NCI-H2196 (cell line): Measurements from ENCODE around the gene CHMP3.
"Not testable (repeated sequence)": the region's sequence is repeated elsewhere in the genome, so short reads cannot be mapped to it uniquely, and the experiment has no call there.

Experiments
- DNase-seq: peaks from one replicate; lab custom pipeline; 2025; ENCODE audit not compliant: unreplicated experiment; lab: John Stamatoyannopoulos, UW

The CHMP3 gene

DNA sequence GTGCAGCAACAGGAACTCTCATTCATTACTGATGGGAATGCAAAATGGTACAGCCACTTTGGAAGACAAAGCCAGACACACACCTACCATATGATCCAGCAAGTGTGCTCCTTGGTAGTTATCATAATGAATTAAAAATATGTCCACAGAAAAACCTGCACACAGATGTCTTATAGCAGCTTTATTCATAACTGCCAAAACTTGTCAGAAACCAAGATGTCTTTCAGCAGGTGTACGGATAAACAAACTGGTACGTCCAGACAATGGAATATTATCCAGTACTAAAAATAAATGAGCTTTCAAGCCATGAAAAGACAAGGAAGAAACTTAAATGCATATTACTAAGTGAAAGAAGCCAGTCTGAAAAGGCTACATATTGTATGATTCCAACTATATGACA is 50.4 kb downstream of the CHMP3 start:
- no peak for DNase-seq

DNA sequence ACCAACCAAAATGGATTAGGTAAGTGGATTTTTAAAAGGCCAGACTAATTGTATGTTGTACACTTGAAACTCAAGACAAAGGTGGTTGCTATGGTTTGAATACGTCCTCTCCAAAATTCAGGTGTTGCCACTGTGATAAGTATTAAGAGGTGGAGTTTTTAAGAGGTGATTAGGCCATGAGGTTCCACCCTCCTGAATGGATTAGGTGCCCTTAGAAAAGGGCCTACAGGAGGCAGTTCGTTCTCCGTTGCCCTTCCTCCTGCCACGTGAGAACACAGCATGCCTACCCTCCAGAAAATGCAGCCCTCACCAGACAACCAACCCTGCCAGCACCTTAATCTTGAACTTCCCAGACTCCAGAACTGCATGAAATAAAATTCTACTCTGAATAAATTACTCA is 51.2 kb downstream of the CHMP3 start:
- no peak for DNase-seq

DNA sequence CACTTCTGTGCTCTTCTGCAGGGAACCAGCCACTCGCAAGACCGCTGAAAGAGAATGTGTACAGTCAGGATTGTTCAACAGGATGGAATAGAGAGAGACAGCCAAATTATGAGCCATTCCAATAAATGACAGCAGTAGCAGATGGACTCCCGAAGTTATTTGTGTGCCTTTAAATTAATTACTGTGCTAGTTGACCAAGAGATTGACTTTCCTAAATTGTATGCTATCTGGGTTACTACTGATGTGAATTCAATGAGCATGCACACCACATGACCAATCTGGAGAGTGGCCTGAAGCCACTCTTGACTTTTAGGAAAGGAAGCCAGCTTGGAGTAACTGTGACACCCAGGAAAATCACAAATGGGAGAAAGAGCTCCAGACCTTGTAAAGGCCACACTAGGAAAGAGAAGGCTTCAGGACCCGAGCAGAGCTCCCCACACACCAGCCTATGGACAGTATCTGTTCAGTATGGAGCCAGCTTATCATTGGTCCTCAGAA is 52.8 kb downstream of the CHMP3 start:
- DNase-seq: no peak

DNA sequence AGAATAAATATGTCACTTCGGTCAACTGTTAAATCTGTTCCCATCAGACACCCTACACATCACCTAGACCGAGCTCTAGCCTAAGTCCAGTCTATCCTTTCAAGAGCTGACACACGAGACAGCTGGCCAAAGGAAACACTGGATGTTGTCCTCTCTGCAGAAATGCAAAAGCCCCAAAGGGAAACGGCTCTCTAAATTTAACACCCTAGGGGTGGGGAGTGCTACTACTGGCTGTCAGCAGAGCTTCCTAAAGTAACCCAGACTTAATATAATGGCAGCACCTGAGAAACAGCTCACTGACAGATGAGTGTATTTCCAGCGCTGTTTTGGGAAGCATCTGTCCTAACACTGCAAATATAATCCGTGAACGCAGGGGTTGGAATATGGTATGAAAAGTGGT is 55.6 kb downstream of the CHMP3 start:
- DNase-seq: no peak

DNA sequence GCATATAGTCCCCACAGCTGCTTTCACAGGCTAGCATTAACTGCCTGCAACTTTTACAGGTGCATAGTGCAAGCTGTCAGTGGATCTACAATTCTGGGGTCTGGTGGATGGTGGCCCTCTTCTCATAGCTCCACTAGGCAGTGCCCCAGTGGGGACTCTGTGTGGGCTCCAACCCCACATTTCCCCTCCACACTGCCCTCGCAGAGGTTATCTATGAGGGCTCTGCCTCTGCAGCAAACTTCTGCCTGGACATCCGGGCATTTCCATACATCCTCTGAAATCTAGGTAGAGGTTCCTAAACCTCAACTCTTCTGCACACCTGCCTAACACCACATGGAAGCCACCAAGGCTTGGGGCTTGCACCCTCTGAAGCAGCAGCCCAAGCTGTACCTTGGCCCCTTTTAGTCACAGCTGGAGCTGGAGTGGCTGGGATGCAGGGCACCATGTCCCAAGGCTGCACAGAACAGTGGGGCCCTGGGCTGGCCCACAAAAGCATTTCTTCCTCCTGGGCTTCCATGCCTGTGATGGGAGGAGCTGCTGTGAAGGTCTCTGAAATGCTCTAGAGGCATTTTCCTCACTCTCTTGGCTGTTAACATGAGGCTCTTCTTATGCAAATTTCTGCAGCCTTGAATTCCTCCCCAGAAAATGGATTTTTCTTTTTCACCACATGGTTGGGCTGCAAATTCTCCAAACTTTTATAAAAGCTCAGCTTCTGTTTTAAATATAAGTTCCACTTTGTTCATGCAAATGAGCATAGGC is 62.7 kb downstream of the CHMP3 start:
- DNase-seq: no peak

DNA sequence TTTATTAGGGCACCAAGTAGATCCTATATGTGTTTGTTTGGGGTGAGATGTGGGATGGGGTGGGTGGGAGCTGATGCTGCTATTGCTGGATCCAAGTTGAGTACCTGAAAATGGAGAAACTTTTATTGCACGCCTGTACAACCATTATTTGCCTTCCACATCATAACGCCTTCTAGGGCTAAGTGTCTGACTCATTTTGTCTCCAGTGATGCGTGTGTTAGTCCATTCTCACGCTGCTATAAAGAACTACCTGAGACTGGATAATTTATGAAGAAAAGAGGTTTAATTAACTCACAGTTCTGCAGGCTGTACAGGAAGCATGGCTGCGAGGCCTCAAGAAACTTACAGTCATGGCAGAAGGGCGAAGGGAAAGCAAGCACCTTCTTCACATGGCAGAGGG is 63.9 kb downstream of the CHMP3 start:
- DNase-seq: no peak

DNA sequence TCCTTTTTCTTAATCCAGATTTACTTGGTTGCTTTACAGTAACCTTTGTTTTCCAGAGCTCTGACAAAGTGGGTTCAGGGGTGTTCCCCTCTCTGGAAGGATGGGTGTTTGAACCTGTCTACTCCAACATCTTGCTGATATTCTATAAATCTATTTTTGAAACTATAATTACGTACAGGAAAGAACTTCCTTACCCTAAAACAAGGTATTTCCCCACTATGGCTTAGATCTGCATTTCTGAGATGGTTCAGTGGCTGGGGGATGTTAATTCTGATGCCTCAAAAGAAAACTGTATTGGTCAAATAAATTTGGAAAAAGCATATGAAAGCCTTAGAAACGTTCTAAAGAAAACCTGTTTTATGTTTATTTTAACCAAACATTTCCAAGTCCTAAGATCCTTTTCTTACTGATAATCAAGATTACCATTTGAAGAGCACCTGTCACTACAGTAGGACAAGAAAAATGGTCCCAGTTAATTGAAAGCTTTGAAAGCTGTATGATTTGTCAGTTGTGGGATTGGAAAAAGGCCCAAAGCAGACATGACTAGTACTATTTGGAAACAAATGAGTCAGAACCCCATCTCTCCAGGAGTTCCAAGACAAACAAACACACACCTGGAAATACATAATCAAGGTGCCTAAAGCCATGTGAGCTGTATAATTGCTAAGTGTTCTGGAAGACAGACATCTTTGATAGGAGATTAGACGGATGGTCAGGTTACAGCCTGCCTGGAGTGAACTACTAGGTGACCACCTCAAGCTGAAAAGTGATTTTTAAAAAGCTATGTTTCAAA is 64.6 kb downstream of the CHMP3 start:
- no peak for DNase-seq

DNA sequence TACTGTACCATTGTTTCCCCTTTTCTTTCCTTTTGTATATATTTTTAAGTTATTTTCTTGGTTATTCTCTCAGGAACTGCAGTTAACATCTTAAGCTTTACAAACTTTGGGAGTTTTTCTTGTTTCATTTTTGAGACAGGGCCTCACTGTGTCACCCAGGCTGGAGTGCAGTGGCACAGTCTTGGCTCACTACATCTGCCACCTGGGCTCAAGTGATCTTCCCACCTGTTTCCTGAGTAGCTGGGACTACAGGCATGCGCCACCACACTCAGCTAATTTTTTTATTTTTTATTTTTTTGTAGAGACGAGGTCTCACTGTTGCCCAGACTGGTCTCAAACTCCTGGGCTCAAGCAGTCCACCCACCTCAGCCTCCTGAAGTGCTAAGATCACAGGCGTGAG is 66.9 kb downstream of the CHMP3 start:
- not testable (repeated sequence) for DNase-seq

DNA sequence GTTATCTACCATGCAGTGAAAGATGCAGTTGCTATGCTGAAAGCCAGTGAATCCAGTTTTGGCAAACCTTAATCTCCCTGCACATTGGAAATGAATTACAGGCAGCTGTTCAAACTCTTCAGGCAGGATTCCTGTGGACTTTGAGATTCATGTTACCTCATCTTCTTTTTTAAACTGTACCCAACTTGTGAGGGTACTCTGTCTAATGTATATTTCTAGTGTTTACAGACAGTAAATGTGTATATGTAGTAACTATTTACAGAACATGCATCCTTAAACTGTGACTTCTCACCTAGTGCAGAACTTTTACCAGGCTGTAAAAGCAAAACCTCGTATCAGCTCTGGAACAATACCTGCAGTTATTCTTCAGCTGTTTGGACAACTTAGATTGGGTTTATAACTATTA is 71.2 kb downstream of the CHMP3 start:
- DNase-seq: no peak

DNA sequence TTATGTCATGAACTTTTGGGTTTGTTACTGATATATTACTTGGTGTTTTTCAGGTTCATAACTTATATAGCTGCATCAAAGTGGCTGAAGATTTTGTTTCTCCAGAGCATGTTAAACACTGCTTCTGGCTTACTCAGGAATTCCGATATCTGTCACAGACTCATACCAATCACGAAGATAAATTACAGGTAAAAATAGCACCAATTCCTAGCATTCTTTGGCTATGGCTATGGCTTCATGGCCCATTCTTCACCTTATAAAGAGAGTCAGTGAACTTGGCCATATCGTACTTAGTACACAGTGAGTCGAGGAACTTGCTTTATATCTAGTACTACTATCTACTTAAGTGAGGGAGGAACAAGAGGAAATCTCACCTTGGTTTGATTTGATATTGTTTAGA is 72.2 kb downstream of the CHMP3 start:
- no peak for DNase-seq

DNA sequence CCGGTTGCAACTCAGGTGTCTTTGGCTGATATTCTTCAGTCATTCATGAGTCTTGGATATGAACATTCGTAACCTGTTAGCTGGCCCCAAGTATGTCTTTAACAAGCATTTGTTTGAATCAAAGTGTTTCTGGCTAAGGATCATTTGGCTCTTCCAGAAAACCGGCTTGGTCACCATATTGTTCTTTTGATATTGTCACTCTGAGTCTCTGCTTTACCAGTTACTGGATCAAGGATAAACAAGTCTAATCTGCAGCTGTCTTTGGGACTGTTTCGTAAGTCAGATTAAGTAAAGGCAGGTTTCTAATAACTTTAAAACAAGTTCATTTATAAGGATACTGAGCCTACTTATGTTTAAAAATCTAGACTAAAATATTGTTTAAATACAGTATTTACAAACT is 73.0 kb downstream of the CHMP3 start:
- no peak for DNase-seq

DNA sequence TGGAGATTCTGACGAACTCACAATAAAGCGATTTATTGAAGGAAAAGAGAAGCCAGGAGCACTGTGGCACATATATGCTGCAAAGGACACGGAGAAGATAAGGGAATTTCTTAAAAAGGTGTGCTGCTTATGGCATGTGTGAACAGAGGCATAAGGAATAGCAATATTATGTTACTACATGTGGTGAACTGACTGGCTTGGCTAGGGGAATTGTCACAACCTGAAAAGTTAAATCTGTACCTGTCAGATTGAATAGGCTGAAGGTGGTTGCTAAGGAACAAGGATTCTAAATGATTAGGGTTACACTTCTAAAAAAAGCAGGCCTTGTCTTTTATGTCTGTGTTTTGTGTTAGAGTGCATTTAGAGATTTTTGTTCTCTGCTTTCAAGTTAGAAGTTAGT is 73.7 kb downstream of the CHMP3 start:
- DNase-seq: no peak

DNA sequence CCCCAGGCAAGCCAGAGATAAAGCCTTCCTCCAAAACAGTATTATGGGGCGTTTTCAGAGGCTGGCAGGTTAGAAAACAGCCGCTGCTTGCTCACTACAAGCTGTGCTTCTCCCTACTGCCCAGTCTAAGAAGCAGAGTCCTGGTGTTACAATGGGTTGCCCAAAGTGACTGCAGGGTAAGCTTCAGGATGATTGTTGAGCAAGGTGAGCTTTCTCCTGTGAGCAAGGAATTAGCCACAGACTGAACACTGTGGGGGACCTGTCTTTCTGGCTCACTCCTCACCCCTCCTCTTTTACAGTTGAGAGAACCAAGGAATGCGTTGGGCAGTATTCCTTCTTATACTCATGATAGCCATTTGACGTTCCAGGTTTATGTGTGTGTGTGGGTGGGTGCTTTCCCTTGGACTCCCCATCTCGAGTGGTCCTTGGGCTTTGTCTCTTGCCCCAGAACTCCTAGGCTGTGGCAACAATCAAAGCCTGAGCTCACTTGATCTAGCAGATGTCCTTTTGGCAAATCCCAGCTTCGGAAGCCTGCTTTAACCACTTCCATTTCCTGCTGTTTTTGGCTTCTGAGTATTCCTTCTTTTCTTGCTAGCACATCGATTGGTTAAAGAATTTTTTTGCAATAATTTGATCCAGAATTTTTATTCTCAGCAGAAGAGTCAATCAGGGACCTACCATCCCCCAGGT is 74.5 kb downstream of the CHMP3 start:
- no peak for DNase-seq

DNA sequence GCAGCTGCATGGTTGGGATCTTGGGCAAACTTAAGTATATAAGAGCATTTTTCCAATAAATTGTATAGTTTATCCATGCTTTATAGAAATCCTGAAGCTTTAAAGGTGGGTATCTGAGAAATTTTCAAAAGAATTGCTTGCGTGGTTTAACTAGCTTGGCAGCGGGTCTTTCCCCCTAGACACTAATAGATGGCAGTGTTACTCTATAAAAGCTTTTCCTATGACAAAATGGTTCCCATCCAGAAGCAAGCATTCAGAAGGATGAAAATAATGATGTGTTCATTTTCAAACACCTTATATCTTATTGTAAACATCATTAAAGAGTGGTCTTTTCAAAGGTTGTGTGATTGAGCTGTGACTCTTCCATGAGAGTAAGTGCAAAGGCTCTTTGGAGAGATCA is 76.2 kb downstream of the CHMP3 start:
- no peak for DNase-seq

DNA sequence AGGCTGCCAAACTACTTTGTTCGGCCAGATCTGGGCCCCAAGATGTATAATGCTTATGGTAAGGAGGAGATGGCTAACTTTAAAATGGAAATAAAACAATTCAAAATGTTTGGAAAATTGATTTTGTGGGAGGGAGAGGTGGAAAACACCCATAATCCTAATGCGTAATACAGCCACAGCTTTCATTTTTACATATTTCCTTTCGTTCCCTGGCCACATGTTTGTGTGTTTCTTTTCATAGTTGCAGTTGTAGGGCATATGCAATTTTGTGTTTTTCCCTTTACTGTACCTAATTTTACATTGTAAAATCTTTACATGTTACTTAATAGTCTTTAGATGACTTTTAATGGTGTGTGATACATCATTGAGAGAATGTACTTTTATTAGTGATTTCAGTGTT is 77.4 kb downstream of the CHMP3 start:
- no peak for DNase-seq

DNA sequence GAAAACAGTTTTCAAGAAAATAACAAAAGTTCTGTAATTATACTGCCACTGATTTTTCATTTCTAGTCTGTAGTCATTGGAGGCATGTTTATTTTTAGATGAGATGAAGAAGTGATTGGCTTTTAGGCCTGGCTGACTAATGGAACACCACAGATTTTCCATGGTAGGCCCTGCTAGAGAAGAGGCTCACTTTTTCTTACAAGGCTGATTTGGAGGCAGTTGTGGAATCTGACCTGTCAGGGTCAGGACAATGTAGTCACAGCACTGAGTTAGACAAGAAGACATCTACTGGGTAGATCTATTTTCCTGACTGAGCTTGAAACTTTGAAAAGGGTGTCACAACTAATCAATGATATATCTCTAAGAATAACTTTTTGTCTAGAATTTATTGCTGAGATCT is 78.1 kb downstream of the CHMP3 start:
- DNase-seq: no peak

DNA sequence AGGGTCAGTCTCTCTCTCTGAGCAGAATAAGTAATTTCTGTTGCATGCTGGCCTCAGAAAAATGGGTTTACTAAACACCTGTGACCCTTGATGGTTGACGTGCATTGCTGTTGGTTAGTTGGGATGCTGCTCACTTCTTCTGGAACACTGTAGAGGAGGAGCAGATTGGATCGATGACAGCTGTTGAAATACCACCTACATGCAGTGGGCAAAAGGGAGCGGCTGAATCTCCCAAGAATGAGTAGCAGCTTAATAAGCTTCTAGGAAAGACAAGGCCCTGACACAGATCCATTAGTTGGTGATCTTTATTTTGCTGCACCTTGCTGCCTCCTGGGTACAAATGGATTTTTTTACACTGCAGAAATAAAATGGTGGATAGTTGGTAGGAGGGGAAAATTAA is 78.9 kb downstream of the CHMP3 start:
- no peak for DNase-seq

DNA sequence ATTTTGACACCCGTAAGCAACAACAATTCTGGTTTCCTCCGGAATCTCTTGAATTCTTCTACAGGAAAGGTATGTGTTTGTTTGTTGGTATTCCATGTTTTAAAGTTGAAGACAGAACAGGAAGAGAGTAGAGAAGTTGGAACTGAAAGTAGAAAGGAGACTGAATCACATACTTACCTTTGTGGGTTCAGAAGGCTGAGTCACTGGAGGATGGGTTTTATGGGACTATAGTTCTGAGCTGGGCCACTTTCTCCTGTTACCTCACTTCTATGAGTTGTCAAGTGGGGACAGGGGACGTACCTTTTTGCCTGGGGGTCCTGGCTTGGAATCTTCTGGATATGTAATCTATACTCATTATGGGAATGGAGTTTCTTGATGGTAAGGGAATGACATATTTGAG is 81.2 kb downstream of the CHMP3 start:
- DNase-seq: no peak

DNA sequence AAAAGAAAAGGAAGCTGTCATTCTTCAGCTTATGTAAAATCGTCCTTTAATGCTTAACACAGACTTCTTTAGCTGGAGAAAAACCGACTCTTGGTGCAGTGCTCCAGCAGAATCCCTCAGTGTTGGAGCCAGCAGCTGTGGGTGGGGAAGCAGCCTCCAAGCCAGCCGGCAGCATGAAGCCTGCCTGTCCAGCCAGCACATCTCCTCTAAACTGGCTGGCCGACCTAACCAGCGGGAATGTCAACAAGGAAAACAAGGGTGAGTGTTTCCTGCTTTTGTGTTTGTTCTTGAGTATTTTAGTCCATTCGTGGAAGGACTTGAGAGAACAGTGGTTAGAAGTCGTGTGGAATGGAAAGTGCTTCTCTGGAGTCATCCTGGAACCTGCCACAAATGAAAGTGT is 83.1 kb downstream of the CHMP3 start:
- no peak for DNase-seq

DNA sequence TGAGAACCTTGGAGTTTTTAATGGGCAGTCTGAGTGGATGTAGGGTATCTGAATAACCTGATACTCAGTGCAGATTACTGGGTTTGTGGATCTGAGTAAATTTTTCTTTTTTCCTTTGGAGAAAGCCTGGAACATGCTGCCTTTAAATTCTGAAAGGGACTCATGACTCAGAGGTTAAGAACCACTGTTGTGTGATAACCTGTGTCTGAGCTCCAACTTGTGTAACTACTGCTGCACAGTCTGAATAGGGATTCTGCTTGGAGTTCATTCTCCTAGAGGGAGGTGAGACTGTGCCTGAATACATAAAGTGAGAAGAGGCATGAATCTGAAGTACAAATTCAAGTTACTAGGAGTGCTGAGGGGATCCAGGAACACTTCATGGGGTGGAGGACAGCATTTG is 85.9 kb downstream of the CHMP3 start:
- DNase-seq: no peak

DNA sequence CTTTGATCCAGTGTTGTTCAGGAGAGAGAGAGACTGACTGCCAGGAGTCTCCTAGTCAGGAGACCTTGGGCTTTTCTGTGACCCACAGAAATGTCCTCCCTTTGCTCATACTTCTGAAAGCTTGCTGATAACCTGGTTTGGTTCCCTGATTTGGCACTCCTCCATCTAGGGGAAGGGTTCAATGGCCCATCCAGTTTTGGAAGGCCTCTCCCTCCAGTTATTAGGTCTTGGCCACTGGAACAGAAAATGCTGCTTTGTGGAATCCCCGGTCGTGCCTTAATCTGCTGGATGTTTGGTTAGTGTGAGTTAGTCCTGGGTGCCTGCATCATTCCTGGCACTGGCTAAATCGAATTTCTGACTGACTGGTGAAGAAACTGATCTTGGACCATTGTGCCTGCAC is 86.3 kb downstream of the CHMP3 start:
- no peak for DNase-seq

DNA sequence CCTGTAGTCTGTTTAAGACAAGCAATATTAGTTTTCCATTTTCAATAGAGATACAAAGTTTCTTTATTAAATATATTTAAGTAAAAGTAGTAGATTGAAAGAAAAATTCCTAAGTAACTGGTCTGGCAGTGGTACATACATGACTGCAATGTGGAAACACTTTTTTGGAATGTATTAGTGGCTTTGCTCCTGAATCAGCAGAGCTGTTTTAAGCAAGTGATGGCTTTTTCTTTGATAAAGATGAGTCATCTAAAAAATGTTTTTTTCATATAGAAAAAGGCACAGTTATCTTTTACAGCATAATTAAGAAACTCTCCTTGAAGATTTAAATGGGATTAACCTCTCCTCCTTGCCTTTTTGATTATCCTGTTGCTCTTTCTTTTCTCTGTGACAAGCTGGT is 87.2 kb downstream of the CHMP3 start:
- DNase-seq: no peak
